HEK293 (cell line): Measurements from ENCODE around the gene APPL2.

ENCODE experiments used
- CTCF ChIA-PET: fragments of 350-600 bp; formaldehyde crosslinking; extraction: SDS; loops from one replicate; lab custom pipeline; 2021; ENCODE audit warnings: antibody characterized with exemption; lab: Yijun Ruan, JAX
- POLR2A ChIA-PET: fragments of 300-600 bp; formaldehyde crosslinking; extraction: SDS; loops from one replicate; lab custom pipeline; 2020; ENCODE audit warnings: antibody characterized with exemption, inconsistent platforms; lab: Yijun Ruan, JAX
- H3K27ac ChIP-seq: fragments of 200-500 bp; sonication (Bioruptor generic); 2 replicates; pipeline ENCODE4 v1.5.1; 2014; ENCODE audit warnings: low read depth, low read length, control low read depth, inconsistent platforms; ENCODE audit errors: extremely low read depth
- H3K36me3 ChIP-seq, 2 experiments: fragments of 200-500 bp in 1 of 2; sonication (Bioruptor generic) in 1 of 2; 1 replicate in 1 of 2; 2 replicates in 1 of 2; pipeline ENCODE4 v1.5.1; 2014 to 2017; ENCODE audit warnings: inconsistent platforms in 2 of 2, low read length in 2 of 2; ENCODE audit not compliant: control insufficient read depth in 2 of 2, insufficient read depth in 1 of 2
- H3K4me1 ChIP-seq: fragments of 200-500 bp; sonication (Bioruptor generic); 2 replicates; pipeline ENCODE4 v1.5.1; 2014; ENCODE audit warnings: mild to moderate bottlenecking, low read length, inconsistent platforms; ENCODE audit not compliant: control insufficient read depth, insufficient read depth
- H3K4me3 ChIP-seq: 2 replicates; pipeline ENCODE4 v1.5.1; 2011; ENCODE audit warnings: low read depth, mild to moderate bottlenecking, control low read depth, low read length, moderate library complexity
- H3K9me3 ChIP-seq: fragments of 200-500 bp; sonication (Bioruptor generic); 2 replicates; pipeline ENCODE4 v1.5.1; 2014; ENCODE audit warnings: low read depth, low read length, inconsistent platforms; ENCODE audit not compliant: control insufficient read depth, insufficient read depth
- ZEB2 ChIP-seq: fragments of 450-650 bp; formaldehyde crosslinking; IDR thresholded peaks from 2 replicates; pipeline ENCODE4 v1.5.1; 2016; ENCODE audit warnings: missing biosample characterization, missing genetic modification characterization
- ZNF157 ChIP-seq: fragments of 450-650 bp; formaldehyde crosslinking; IDR thresholded peaks from 2 replicates; pipeline ENCODE4 v1.5.1; 2016; ENCODE audit warnings: missing biosample characterization, missing genetic modification characterization

Gene APPL2

GRCh38 chr12:105141320-105141922, 94.6 kb downstream of the APPL2 start:
- no peak for TF ChIP-seq ZEB2 (tag by site-specific recombination)
- Histone ChIP-seq H3K4me3 (no peak overlapping the region), H3K4me1 (no peaks in the 10 kb centered on the region), H3K36me3 (peaks cover 57 to 59% of the 10 kb centered on the region in 2 experiments), H3K9me3 (no peaks in the 10 kb centered on the region), H3K27ac (no peak overlapping the region)
- CTCF ChIA-PET, result interaction anchor here (0.7 to 0.8 kb wide), 3 partner anchors 26 to 1764 kb away, joined by 3 to 4 read pairs (median 3); no protein-coding TSS in a partner anchor
- POLR2A ChIA-PET, result no interaction called here

- Histone ChIP-seq H3K27ac (no peak overlapping the region), H3K9me3 (no peaks in the 10 kb centered on the region; the same call in 1 of the 2 replicates), H3K4me1 (no peaks in the 10 kb centered on the region), H3K4me3 (no peak overlapping the region), H3K36me3 (peaks cover 61 to 64% of the 10 kb centered on the region in 2 experiments)
- POLR2A ChIA-PET, result interaction anchor here (0.6 kb wide), 1 partner anchor 67 kb away, joined by 3 read pairs; no protein-coding TSS in a partner anchor
- CTCF ChIA-PET, result interaction anchor here (0.6 to 1.0 kb wide), 2 partner anchors 245 to 843 kb away, joined by 4 read pairs; no protein-coding TSS in a partner anchor
- no peak for TF ChIP-seq ZNF157 (tag by site-specific recombination)
- TF ChIP-seq, all 188 proteins: peak for 0
Measured at GRCh38 chr12:105138248-105138647, 97.7 kb downstream of the APPL2 start.
